ENCODE data around the gene OR1E2. TPM values are rescaled to one million over a fixed set of nuclear protein-coding genes. Genes with fewer than 3 reads are reported as not detected.
"Not testable (repeated sequence)": the region's sequence is repeated elsewhere in the genome, so short reads cannot be mapped to it uniquely, and the experiment has no call there.

Gene OR1E2
- total and polyA plus RNA-seq, 4 donors = not detected

- TF ChIP-seq, protein P1, sequence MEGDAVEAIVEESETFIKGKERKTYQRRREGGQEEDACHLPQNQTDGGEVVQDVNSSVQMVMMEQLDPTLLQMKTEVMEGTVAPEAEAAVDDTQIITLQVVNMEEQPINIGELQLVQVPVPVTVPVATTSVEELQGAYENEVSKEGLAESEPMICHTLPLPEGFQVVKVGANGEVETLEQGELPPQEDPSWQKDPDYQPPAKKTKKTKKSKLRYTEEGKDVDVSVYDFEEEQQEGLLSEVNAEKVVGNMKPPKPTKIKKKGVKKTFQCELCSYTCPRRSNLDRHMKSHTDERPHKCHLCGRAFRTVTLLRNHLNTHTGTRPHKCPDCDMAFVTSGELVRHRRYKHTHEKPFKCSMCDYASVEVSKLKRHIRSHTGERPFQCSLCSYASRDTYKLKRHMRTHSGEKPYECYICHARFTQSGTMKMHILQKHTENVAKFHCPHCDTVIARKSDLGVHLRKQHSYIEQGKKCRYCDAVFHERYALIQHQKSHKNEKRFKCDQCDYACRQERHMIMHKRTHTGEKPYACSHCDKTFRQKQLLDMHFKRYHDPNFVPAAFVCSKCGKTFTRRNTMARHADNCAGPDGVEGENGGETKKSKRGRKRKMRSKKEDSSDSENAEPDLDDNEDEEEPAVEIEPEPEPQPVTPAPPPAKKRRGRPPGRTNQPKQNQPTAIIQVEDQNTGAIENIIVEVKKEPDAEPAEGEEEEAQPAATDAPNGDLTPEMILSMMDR (IDR thresholded peaks at IDR 0.05; ENCODE audit: control extremely low read depth, extremely low read depth) = no peak
- H3K27ac ChIP-seq (ENCODE audit: low read depth in 1 of 2, low read length in 1 of 2) = no peak overlapping the region
- ATAC-seq (ENCODE audit: insufficient read depth, low FRiP score) = no peak
- no peak for DNase-seq
- H3K27me3 ChIP-seq (ENCODE audit: control insufficient read depth in 3 of 3, insufficient read depth in 3 of 3, low read length in 2 of 3) = no peaks in the 10 kb centered on the region
- whole genome bisulfite sequencing, 2 donors = 93 to 94% methylated on average over 21 of the region's 21 CpGs
- peaks cover 0 to 26% (median 0%) of the 10 kb centered on the region in 5 donors for H3K4me1 ChIP-seq (ENCODE audit: control insufficient read depth in 5 of 5, insufficient read depth in 5 of 5, low read length in 5 of 5)
- no peaks in the 10 kb centered on the region for H3K36me3 ChIP-seq (ENCODE audit: control insufficient read depth in 4 of 4, insufficient read depth in 4 of 4, low read length in 4 of 4)
- no peak overlapping the region for H3K4me3 ChIP-seq
- H3K9ac ChIP-seq (ENCODE audit: insufficient read depth in 1 of 2, low read length in 2 of 2) = no peak overlapping the region
- no peaks in the 10 kb centered on the region for H3K9me3 ChIP-seq (ENCODE audit: control insufficient read depth in 4 of 4, insufficient read depth in 3 of 4, low read length in 3 of 4)
Measured at GRCh38 chr17:3472137-3472536, 38.5 kb upstream of the OR1E2 start.

DNA sequence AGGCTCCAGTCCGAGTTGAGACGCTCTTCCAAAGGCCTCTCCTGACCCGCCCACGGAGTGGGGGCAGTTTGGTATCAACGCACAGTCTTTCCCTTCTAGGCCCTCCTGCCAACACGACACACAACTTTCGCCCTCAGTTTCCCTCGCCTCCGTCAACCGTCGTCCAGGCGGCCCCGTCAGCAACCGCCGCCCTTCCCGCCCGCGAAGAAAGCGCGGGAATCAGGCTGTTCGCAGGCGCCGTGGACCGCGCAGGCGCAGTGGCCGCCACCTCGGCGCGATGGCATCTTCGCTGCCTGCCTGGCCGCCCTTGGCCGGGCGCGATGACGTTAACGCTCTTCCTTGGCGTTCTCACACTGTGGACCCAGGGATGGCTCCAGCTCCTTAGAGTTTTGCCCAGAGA lies 38.0 kb upstream of the OR1E2 start, which contains the start of gene SPATA22:
TSS of gene SPATA22 (minus strand) at position 221 of the 400 bp plus-strand sequence. CDS start 2,494 bp downstream, outside the sequence.
- DNase-seq (no peak), ATAC-seq (ENCODE audit: insufficient read depth, low FRiP score) (no peak)
- Histone ChIP-seq H3K4me1 (ENCODE audit: control insufficient read depth in 5 of 5, insufficient read depth in 5 of 5, low read length in 5 of 5) (peaks cover 0 to 26% (median 0%) of the 10 kb centered on the region in 5 donors), H3K9ac (ENCODE audit: insufficient read depth in 1 of 2, low read length in 2 of 2) (no peak within 1 kb of the TSS), H3K9me3 (ENCODE audit: control insufficient read depth in 4 of 4, insufficient read depth in 3 of 4, low read length in 3 of 4) (no peaks in the 10 kb centered on the region), H3K27me3 (ENCODE audit: control insufficient read depth in 3 of 3, insufficient read depth in 3 of 3, low read length in 2 of 3) (no peaks in the 10 kb centered on the region), H3K4me3 (no peak within 1 kb of the TSS), H3K36me3 (ENCODE audit: control insufficient read depth in 4 of 4, insufficient read depth in 4 of 4, low read length in 4 of 4) (no peaks in the 10 kb centered on the region), H3K27ac (ENCODE audit: low read depth in 1 of 2, low read length in 1 of 2) (no peak within 1 kb of the TSS)
- 96% methylated on average over 38 of the region's 38 CpGs for WGBS, 2 donors
- TF ChIP-seq, protein P1 (IDR thresholded peaks at IDR 0.05; ENCODE audit: control extremely low read depth, extremely low read depth) = no peak

- Histone ChIP-seq H3K4me3 (no peak overlapping the region), H3K9me3 (ENCODE audit: control insufficient read depth in 4 of 4, insufficient read depth in 3 of 4, low read length in 3 of 4) (no peaks in the 10 kb centered on the region)
- whole genome bisulfite sequencing, 2 donors = 61 to 87% methylated on average over 5 of the region's 5 CpGs
Measured at GRCh38 chr17:3469529-3469928, 35.9 kb upstream of the OR1E2 start.

GRCh38 chr17:3466355-3466754 lies 32.7 kb upstream of the OR1E2 start:
- H3K4me3 ChIP-seq; DNase-seq; H3K9me3 ChIP-seq (ENCODE audit: control insufficient read depth in 4 of 4, insufficient read depth in 3 of 4, low read length in 3 of 4); H3K36me3 ChIP-seq (ENCODE audit: control insufficient read depth in 4 of 4, insufficient read depth in 4 of 4, low read length in 4 of 4); ATAC-seq (ENCODE audit: insufficient read depth, low FRiP score); H3K27me3 ChIP-seq (ENCODE audit: control insufficient read depth in 3 of 3, insufficient read depth in 3 of 3, low read length in 2 of 3); H3K27ac ChIP-seq (ENCODE audit: low read depth in 1 of 2, low read length in 1 of 2); H3K9ac ChIP-seq (ENCODE audit: insufficient read depth in 1 of 2, low read length in 2 of 2); H3K4me1 ChIP-seq (ENCODE audit: control insufficient read depth in 5 of 5, insufficient read depth in 5 of 5, low read length in 5 of 5): not testable (repeated sequence)
- WGBS, 2 donors = 75 to 76% methylated on average over 1 of the region's 1 CpG

More at GRCh38 chr17:3469529-3469928, 35.9 kb upstream of the OR1E2 start:
- Histone ChIP-seq H3K4me1 (ENCODE audit: control insufficient read depth in 5 of 5, insufficient read depth in 5 of 5, low read length in 5 of 5) (peaks cover 0 to 10% (median 0%) of the 10 kb centered on the region in 5 donors), H3K27ac (ENCODE audit: low read depth in 1 of 2, low read length in 1 of 2) (no peak overlapping the region), H3K36me3 (ENCODE audit: control insufficient read depth in 4 of 4, insufficient read depth in 4 of 4, low read length in 4 of 4) (no peaks in the 10 kb centered on the region), H3K9ac (ENCODE audit: insufficient read depth in 1 of 2, low read length in 2 of 2) (no peak overlapping the region), H3K27me3 (ENCODE audit: control insufficient read depth in 3 of 3, insufficient read depth in 3 of 3, low read length in 2 of 3) (no peaks in the 10 kb centered on the region)
- ATAC-seq (ENCODE audit: insufficient read depth, low FRiP score) = no peak
- TF ChIP-seq, protein P1 (IDR thresholded peaks at IDR 0.05; ENCODE audit: control extremely low read depth, extremely low read depth) = no peak
- no peak for DNase-seq

All from lung (tissue), 12 donors.